Measurements from ENCODE around the gene CFAP97D2.
"Not testable (repeated sequence)": the region's sequence is repeated elsewhere in the genome, so short reads cannot be mapped to it uniquely, and the experiment has no call there.

CFAP97D2 gene

GRCh38 chr13:114155926-114156883, 22.9 kb upstream of the CFAP97D2 start:
- no peak for TF ChIP-seq CTCF (IDR thresholded peaks at IDR 0.05; ENCODE audit: borderline replicate concordance, insufficient read depth, low read depth, low read length)
- no peak overlapping the region for H3K4me3 ChIP-seq (ENCODE audit: low read depth, low read length)

GRCh38 chr13:114157869-114158495, 21.1 kb upstream of the CFAP97D2 start:
- no peak overlapping the region for H3K4me3 ChIP-seq (ENCODE audit: low read depth, low read length)
- TF ChIP-seq CTCF (IDR thresholded peaks at IDR 0.05; ENCODE audit: borderline replicate concordance, insufficient read depth, low read depth, low read length), result no peak

- H3K4me3 ChIP-seq (ENCODE audit: low read depth, low read length), result not testable (repeated sequence)
Measured at GRCh38 chr13:114158869-114159666, 20.0 kb upstream of the CFAP97D2 start.

- TF ChIP-seq CTCF (IDR thresholded peaks at IDR 0.05; ENCODE audit: borderline replicate concordance, insufficient read depth, low read depth, low read length), result no peak
- no peak overlapping the region for H3K4me3 ChIP-seq (ENCODE audit: low read depth, low read length)
Measured at GRCh38 chr13:114161028-114161556, 18.0 kb upstream of the CFAP97D2 start.

GRCh38 chr13:114161644-114162532, 17.2 kb upstream of the CFAP97D2 start:
- TF ChIP-seq CTCF (IDR thresholded peaks at IDR 0.05; ENCODE audit: borderline replicate concordance, insufficient read depth, low read depth, low read length), result no peak
- no peak overlapping the region for H3K4me3 ChIP-seq (ENCODE audit: low read depth, low read length)

GRCh38 chr13:114162533-114162922, 16.5 kb upstream of the CFAP97D2 start:
- no peak overlapping the region for H3K4me3 ChIP-seq (ENCODE audit: low read depth, low read length)
- no peak for TF ChIP-seq CTCF (IDR thresholded peaks at IDR 0.05; ENCODE audit: borderline replicate concordance, insufficient read depth, low read depth, low read length)
